HG03060 (cell line): ENCODE results near the gene CACNA1C.

Experiments
- ATAC-seq: cut with Tn5 transposase; IDR thresholded peaks from one replicate; pipeline ENCODE4 v1.9.1; 2021; ENCODE audit warnings: low read depth, moderate number of reproducible peaks; ENCODE audit not compliant: unreplicated experiment

CACNA1C gene

DNA sequence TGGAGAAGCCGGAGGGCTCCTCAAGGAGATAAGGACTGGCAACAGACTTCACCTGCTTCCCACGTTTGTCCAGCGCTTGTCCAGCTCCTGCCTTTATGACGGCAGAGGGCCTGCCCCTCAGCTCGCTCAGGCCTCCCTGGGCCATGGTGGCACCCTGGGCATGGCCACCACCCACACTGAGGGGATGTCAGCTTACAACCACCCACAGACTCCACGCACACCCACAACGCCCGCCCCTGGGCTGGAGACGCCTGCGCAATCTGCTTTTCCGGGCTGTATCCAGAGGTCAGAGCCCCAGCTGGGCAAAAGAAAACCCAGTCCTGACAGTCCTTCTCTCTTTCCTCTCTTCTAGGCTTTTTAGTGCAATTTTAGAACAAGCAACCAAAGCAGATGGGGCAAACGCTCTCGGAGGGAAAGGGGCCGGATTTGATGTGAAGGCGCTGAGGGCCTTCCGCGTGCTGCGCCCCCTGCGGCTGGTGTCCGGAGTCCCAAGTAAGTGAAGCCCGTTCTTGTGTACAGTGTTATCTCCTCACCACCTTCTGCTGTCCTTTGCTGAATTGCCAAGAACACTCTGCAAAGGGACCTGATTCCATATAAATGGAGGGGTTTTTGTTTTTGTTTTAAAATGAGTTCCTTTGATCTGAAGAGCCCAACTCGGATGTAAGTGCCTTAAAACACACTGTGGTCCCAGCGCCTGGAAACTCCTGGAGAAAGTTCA, 404.6 kb downstream of the CACNA1C start:
- no peak for ATAC-seq

DNA sequence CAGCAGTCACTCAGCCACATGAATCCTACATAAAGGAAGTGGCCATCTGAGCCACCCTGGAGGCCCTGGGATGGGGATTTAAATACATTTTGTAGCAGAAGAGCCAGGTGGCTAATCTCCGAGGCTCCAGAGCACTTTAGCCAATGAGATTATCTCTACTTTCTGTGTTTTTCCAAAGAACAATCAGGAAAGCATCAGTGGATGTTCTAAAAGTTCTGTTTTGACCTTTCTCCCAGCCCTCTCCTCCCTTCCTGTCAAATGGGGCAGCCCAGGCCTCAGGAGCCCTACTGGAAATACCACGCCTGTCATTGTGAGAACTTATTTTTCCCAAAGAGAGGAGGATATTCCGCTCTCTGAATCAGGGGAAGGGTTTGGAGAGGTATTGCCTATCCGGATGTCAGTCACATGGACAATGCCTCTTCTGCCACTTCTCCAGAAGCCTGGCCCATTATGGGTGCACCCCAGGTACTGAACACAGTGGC, 405.2 kb downstream of the CACNA1C start:
- no peak for ATAC-seq

DNA sequence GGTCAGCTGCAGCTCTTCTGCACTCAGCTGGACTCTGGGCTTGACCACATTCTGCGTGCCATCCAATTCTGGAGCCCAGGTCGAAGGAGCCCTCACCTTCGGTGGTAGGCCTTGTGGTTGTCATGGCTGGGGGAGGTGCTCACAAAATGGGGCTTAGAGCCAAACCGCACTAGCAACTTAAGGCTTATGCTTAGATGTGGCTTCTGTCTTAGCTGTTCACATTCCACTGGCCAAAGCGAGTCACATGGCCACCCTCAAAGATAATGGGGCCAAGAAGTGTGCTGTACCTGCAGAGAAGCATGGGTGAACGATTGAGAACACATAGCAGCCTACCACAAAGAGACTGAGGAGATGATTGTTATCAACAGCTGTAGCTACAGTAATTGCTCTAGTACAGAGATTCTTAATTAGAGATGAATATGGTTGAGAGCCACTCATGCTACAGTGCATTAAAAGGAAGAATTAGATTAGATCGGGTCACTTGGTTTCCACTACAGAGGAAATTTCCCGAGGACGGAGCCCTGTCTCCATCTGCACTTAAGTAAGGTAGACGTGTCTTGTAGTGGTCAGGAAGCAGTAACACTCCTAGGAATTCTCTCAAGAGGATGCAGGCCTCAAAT, 407.4 kb downstream of the CACNA1C start:
- no peak for ATAC-seq

DNA sequence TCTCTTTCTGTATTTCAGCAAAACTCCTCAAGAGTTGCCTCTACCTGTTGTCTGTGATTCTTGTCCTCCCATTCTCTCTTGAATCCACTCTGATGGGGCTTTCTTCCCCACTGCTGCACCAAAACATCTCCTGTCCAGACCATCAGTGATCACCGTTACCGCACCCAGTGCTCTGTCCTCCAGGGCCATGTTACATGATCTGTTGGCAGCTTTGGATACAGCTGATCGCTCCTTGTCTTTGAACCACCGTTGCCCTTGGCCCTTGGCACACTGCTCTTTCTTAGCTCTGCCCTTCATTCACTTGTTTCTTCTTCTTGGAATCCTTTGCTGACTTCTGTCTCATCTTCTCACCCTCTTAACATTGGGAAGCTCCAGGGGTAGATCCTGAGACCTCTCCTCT, 408.3 kb downstream of the CACNA1C start:
- ATAC-seq, result no peak

DNA sequence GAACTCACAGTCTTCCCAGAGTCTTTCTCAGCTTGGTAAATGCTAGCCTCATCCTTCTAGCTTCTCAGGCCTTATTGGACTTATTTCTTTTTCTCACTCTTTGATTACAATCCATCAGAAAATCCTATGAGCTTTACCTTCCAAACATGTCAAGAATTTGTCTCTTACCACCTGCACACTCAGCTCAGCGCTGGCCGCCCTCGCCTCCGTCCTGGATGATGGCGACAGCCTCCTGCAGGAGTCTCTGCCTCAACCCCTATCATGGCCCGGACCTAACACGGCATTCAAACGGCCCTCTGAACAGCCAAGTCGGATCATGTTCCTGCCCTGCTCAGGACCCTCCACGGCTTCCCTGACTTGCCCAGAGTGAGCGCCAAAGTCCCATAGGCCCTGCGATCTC, 408.9 kb downstream of the CACNA1C start:
- no peak for ATAC-seq

DNA sequence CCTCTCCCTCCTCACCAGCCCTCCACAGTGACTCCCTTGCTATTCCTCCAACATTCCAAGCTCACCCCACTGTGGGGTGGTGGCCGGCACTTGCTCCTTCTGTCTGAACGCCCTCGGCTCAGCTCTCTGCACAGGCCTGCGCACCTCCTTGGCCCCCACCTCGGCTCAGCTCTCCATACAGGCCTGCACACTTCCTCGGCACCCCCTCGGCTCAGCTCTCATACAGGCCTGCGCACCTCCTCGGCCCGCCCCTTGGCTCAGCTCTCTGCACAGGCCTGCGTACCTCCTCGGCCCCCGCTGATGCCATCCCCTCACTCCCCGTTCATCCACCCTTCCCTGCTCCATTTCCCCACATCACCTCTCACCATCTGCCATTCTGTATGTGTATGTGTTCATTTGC, 409.3 kb downstream of the CACNA1C start:
- no peak for ATAC-seq

DNA sequence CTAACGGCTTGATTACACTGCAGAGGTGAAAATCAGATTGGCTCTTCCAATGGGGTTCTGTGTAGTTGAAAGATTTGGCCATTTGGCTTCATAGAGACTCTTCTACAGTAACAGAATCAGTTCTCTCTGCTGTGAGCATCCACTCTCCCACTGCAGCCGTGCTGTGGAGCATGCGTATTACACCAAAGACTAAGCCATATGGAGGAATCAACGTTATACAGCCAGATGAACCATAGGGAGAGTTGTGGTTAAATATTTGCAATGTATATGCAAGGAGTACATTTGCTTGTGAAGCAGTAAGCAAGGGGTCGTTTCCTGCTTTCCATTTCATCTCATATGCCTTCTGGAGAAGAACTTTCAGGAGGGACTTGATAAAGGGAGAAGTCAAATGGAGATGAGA, 410.9 kb downstream of the CACNA1C start:
- no peak for ATAC-seq

DNA sequence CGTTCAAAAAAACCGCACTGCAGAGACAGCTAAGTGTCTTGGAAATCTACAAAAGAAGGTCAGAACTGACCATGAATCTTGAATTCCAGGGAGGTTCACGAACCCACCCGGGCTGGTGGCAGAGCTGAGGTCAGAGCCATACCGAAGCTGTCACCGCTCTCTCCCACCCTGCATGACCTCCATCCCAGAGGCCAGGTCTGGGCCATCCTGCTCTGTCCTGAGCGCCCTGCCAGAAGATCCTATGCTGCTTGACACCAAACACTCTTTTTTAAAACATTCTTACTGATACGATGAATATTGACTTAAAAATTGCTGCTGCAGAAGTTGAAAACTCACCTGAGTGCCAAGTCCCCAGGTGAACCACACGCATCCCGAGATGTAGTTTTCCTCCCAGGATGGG, 412.9 kb downstream of the CACNA1C start:
- no peak for ATAC-seq

DNA sequence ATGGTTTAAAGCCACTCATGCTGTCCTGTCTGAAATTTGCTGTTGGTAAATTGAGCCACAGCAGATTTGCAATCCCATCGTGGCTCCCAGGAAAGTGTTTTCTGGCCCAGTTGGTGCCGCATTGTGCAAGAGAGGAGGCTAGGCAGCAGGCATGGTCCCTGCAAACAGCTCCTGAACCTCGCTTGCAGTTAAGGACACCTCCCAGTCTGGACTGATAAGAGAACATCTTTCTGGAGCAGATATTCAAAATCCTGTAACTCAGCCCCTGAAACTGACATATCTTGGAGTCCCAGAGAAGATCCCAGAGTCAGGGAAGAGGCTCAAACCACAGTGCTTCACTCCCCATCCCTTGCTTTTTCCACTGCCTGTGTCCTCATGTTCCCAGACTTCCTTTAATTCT, 413.4 kb downstream of the CACNA1C start:
- no peak for ATAC-seq

DNA sequence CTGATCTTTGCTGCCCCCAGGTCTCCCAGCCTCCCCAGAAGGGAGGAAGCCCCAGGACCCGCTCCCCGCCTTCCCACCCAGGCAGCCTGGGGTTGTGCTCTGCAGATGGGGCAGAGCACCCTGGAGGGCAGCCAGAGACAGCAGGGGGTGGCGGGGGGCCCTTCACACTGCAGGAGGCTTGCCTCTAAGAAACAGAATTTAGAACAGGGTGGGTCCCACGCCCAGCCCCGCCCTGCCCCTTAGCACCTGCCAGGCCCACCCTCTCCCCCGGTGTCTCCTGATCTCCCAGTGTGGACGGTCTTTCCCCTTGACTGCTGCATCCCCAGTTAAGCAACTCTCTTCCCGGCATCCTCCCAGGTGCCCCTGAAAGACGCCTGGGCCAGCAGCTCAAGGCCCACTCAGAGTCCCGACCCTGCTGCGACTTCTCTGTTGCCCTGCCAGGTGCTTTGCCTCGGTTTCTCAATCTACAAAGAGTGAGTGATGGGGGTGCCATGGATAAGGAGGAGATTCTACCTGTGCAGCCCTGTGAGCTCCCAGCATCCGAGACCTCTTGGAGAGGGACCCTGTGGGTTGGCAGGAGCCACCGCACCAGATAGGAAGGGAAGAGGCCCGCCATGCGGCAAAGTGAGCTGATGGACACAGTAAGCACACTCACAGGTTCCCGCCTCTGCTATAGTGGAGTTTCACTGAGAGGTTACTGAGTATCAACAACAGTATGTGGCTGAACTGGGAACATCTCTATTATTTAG, 414.8 kb downstream of the CACNA1C start:
- no peak for ATAC-seq

DNA sequence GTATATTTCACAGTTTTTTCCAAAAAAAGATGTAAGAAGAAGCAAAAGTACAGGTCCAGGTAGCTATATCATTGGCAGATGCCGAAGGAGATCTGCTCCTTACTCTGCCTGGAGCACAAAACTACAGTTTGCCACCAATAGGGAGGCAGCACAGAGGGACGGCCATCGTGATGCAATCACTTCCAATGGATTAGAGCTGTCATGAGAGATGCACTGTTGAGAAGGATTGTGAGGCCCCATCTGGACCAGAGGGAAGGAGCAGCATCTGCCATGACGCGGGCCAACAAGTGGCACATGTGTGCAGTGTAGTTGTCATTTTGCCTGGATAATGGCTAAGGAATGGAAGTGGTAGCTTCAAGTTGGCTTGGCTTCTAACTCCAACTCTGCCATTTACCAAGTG, 423.2 kb downstream of the CACNA1C start:
- no peak for ATAC-seq

DNA sequence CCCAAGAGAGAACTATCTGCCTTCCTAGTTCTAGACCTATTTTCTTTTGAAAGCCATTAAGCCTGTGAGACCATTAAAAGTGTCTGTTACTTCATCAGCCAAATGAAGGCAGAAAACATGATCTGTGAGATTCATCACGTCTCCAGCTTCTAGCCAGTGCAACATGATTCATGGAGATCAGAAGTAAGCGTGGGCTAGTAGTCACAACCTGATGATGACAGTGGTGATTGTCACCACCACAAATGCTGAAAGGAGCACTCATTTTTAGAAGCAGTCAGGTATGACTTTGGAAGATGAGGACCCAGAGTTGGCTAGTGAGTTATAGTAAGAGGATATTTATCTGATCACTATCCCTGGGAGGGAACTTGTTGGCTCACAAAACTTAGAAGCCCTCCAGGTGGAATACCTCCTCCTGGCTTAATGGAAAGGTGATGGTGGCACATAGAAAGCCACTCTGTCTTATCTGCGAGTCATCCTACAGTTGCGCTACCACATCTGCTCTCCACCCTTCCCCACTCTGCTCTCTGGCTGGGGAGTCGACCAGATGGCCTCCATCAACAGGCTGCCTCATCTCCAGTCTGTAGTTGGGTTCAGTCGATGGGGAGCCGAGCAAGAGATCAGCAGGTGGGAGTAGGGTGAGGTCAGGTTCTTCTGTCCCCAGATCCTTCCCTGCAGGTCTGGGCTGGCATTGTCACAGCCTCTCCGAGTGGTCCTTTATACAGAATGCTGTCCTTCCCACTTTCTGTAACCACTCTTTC, 424.4 kb downstream of the CACNA1C start:
- no peak for ATAC-seq

DNA sequence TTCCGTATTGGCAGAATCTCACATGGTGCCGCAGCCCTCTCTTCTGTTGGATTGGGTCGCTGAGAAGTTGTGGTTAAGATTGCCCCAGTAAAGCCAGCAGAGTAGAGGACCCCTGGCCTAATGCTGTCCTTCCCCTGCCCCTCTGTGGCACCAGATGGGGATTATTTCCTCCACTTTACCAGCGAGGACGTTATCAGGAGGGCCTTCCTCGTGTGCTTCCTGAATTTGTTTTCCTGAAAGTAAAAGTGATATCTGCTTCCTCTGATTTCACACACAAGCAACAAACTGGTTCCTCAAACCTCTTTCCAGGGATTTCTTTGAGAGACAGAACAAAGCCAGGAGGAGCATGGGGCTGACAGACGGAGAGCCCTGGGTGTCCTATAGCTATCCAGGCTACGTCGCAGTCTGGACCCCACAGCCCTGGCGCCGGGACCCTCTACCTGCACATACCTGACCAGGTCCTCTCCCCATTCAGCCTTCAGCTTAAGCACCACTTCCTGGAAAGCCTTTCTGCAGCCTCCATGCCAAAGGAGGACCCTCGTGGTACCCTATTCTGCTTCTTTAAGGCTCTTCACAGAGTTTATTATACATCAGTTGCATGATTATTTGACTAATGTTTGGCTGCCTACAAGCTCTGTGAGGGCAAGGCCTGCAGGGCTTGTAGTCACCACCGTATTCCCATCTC, 427.2 kb downstream of the CACNA1C start:
- no peak for ATAC-seq

DNA sequence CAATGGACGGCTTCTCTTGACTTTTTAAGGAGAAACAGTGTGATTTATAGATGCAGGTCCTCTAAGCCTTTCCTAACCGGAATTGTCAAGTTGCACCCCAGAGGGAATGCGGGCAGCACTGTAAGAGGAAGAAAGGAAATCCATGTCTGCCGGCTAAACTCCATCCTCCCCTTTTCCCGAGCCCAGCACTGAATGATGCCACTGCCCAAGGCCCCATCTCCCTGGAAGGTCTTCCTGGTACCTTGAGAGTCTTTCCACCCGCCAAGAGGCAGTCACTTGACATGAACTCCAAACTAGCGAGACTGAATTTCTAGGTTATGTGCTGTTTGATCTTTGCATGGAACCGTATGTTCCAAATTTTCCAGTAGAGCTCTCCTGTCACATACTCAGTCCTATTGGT, 428.6 kb downstream of the CACNA1C start:
- no peak for ATAC-seq

DNA sequence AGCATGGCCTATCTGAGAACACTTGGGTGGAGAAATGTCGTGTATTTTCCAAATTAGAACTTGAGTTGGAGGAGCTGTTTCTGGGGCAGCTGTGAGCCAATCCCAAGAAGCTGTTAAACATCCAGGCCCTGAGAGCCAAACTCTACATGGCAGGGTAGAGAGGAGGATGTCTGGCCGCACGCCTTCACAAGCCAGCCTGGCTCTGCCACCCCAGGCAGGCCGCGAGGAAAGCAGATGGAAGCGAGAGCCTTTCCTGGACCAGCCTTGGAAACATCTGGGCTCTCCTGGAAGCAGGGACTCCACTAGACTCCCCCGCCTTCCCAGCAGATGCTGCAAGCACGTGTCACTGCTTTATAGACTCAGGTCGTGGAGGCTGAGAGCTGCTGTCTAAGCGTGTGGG, 429.2 kb downstream of the CACNA1C start:
- no peak for ATAC-seq

DNA sequence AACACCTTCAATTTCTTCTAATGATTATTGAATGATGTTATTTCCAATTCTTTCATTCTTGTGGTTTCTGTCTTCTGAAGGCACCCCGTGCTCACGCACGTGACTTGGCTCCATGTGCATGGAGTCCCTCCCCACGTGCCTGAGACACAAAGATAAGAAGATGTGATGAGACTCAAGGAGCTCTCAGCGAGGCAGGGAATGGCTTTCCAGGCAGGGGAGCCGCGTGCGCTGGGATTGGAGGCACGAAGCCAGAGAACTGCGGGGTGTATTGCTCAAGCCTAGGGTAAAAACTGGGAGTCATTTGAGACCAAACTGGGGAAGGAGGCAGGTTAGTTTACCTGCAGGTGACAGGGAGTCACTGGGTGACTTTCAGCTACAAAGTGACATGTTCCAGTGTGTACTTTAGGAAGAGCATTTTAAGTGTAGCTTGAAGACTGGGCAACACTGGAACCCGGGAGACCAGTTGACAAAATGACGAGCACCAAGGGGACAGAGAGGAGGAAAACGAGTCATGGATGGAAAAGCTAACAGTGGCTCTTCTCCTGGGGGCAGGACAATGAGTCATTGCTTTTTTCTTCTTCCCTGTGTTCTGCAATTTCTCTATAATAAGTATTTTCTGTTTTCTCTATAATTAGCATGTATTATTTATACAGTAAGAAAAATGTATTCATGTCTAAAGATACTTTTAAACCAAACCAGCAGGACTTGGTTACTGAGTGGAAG, 430.3 kb downstream of the CACNA1C start:
- no peak for ATAC-seq

DNA sequence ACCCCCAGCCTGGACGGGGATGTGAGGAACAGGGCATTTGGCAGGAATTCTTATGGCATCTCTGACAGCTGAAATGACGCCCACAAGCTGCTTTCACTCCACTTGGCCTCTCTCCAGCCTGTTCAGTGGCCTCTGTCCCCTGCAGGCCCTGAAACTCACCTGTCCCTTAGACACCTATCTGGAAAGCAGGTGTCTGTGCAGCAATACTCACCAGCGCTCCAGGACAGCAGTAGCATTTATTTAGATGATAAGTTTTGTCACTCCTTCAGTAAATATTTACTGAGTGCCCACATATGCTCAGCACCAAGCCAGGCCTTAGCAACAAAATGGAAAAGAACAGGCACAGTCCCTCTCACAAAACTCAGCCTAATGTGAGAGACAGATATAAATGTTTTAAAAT, 430.9 kb downstream of the CACNA1C start:
- no peak for ATAC-seq

DNA sequence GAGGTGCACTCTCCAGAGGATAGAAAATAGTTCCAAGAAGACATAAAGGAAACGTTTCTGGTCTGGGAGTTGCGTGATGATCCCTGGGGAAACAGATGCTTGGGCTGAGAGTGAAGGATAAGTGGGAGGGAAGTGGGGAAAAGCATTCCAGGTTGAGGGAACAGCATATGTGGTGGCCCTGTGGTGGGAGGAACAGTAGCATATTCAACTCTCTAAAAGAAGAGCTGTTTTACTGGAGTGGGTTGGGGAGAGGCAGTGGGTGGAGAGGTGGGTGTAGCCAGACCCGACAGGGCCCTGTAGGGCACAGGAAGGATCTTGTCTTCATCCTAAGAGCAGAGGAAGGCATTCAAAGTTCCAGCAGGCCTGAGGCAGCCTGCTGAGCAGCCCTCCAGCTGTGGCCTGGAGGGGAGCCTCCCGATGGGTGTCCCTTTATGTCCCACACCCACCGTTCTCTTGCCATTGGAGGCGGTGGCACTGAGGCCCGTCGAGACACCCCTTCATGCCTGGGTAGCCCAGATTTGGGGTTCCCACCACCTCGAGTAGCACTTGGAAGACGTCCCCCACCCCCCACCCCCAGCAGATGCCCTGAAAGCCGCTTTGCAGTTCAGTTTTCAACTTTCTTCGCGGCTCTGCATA, 431.5 kb downstream of the CACNA1C start:
- ATAC-seq, result no peak

DNA sequence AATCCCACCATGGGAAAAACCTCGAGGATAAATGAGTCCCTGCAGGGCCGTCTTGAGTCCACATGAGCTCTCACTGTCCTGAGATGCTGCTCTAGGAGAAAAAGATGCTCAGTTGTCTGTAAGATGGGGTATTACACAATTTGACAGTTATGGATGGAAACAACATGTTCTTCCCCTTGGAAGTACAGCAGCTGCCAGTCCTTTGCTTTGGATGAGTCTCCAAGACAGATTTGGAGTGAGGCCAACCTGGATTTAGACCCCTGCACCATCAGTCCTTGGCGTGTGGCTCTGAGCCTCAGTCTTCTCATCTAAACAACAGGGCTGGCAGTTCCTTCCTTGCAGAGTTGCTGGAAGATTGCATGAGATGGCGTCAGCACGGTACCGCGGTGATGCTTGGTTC, 432.9 kb downstream of the CACNA1C start:
- ATAC-seq, result no peak
